Kidney (tissue), 14 donors: ENCODE measurements around the gene NFKB2. TPM values are rescaled to one million over a fixed set of nuclear protein-coding genes. Genes with fewer than 3 reads are reported as not detected.

ENCODE experiments used
- DNase-seq, 5 donors: peaks; one replicate each; pipeline ENCODE4 v3.0.0-alpha.2; 2013 to 2020
- FAIRE-seq: peaks from 2 replicates; lab custom pipeline; 2012; peaks lifted over from hg19 to GRCh38; lab: Jason Lieb, UNC
- H3K27ac ChIP-seq, 2 donors: one replicate each; pipeline ENCODE4 v1.7.0; 2013; ENCODE audit warnings: low read depth in 2 of 2, low read length in 2 of 2, inconsistent platforms in 1 of 2
- H3K27me3 ChIP-seq: one replicate; pipeline ENCODE4 v1.7.1; 2013; ENCODE audit warnings: low read length, inconsistent platforms; ENCODE audit not compliant: control insufficient read depth, insufficient read depth
- H3K36me3 ChIP-seq, 3 donors: one replicate each; pipeline versions ENCODE4 v1.7.0 to v1.7.1; 2013; ENCODE audit warnings: low read length in 3 of 3, control low read depth in 1 of 3, inconsistent platforms in 1 of 3; ENCODE audit not compliant: insufficient read depth in 3 of 3, control insufficient read depth in 2 of 3
- H3K4me1 ChIP-seq, 3 donors: one replicate each; pipeline versions ENCODE4 v1.7.0 to v1.7.1; 2013; ENCODE audit warnings: low read length in 3 of 3, inconsistent platforms in 1 of 3, low read depth in 1 of 3; ENCODE audit not compliant: control insufficient read depth in 2 of 3, insufficient read depth in 2 of 3
- H3K4me3 ChIP-seq, 3 donors: one replicate each; pipeline versions ENCODE4 v1.7.0 to v1.8.1; 2013; ENCODE audit warnings: low read length in 3 of 3, control low read depth in 1 of 3, inconsistent platforms in 1 of 3
- H3K9ac ChIP-seq, 3 donors: one replicate each; pipeline versions ENCODE4 v1.7.0 to v1.7.1; 2013; ENCODE audit warnings: low read length in 3 of 3, control low read depth in 1 of 3, inconsistent platforms in 1 of 3
- H3K9me3 ChIP-seq, 3 donors: one replicate each; pipeline versions ENCODE4 v1.7.0 to v1.7.1; 2013; ENCODE audit warnings: low read length in 3 of 3, control low read depth in 1 of 3, inconsistent platforms in 1 of 3; ENCODE audit not compliant: control insufficient read depth in 2 of 3, insufficient read depth in 1 of 3
- CTCF ChIP-seq: IDR thresholded peaks from 3 replicates; pipeline ENCODE4 v1.5.1; 2012; ENCODE audit warnings: mild to moderate bottlenecking, moderate library complexity, borderline replicate concordance; ENCODE audit not compliant: insufficient read depth; ENCODE audit errors: extremely low read depth
- intact Hi-C: fragments of 100-400 bp; cut with DNase I; formaldehyde crosslinking; loops from one replicate; pipeline ENCODE4 v1.11.1; 2022
- polyA plus RNA-seq: library from polyadenylated mRNA; stranded (reverse); fragments of 350-450 nt; fragmentation: Illumina TruSeq; extraction: RNeasy Lipid Tissue Mini Kit (QIAGEN cat#74804); gene quantifications from one replicate; pipeline ENCODE4 v1.2.3, GENCODE V29; 2014; ENCODE audit warnings: low read depth, low replicate concordance; ENCODE audit not compliant: insufficient read depth
- total RNA-seq: library from RNA; stranded (reverse); fragmentation: NEBNext Ultra II Directional; extraction: Animal tissue kit (Norgen Biotek cat#: 25700); gene quantifications from one replicate; pipeline ENCODE4 v1.2.1, GENCODE V29; 2021
- donor health status: control.
- donor health status: control.
- donor health status: control.
- donor health status: control.
- donor health status: control.
- donor health status: DM: yes; HTN: yes; CAD: no.
- donor health status: Normal renal cell carcinoma (clear cell type).

Gene NFKB2
- total and polyA plus RNA-seq, 2 donors from 2014 or later: 14.0 to 62.7 TPM

GRCh38 chr10:102368077-102368476 lies 27.4 kb upstream of the NFKB2 start:
- Histone ChIP-seq H3K27me3 (no peaks in the 10 kb centered on the region), H3K27ac (no peak overlapping the region), H3K4me1 (no peaks in the 10 kb centered on the region), H3K9me3 (peaks cover 0 to 2% (median 0%) of the 10 kb centered on the region in 3 donors), H3K9ac (no peak overlapping the region), H3K36me3 (peaks cover 24 to 76% (median 68%) of the 10 kb centered on the region in 3 donors), H3K4me3 (no peak overlapping the region)
- DNase-seq: no peak
- TF ChIP-seq CTCF: no peak
- FAIRE-seq: no peak
- intact Hi-C loops: no loop called here

- Histone ChIP-seq H3K27ac (no peak overlapping the region), H3K9ac (no peak overlapping the region), H3K4me1 (no peaks in the 10 kb centered on the region), H3K36me3 (peaks cover 22 to 73% (median 57%) of the 10 kb centered on the region in 3 donors), H3K4me3 (no peak overlapping the region), H3K9me3 (peaks cover 0 to 2% (median 0%) of the 10 kb centered on the region in 3 donors), H3K27me3 (no peaks in the 10 kb centered on the region)
- no peak for TF ChIP-seq CTCF
- intact Hi-C loops: no loop called here
- no peak for DNase-seq
- FAIRE-seq: no peak
These were observed 24.2 kb upstream of the NFKB2 start for GRCh38 chr10:102371295-102371694.

- Histone ChIP-seq H3K27ac (no peak overlapping the region), H3K4me3 (no peak overlapping the region), H3K36me3 (peaks cover 12 to 60% (median 45%) of the 10 kb centered on the region in 3 donors), H3K9ac (no peak overlapping the region), H3K27me3 (no peaks in the 10 kb centered on the region), H3K4me1 (no peaks in the 10 kb centered on the region), H3K9me3 (peaks cover 0 to 2% (median 0%) of the 10 kb centered on the region in 3 donors)
- TF ChIP-seq CTCF: no peak
- no peak for DNase-seq
- no peak for FAIRE-seq
- intact Hi-C loops: no loop called here
These were observed 20.3 kb upstream of the NFKB2 start for GRCh38 chr10:102375250-102375649.

GRCh38 chr10:102375867-102376266 lies 19.6 kb upstream of the NFKB2 start:
- no peak overlapping the region for H3K27ac ChIP-seq
- no peaks in the 10 kb centered on the region for H3K4me1 ChIP-seq
- TF ChIP-seq CTCF: no peak
- no peaks in the 10 kb centered on the region for H3K9me3 ChIP-seq
- H3K4me3 ChIP-seq: no peak overlapping the region
- FAIRE-seq (no peak), DNase-seq (no peak)
- H3K9ac ChIP-seq: no peak overlapping the region
- no peaks in the 10 kb centered on the region for H3K27me3 ChIP-seq
- intact Hi-C loops: no loop called here
- peaks cover 6 to 58% (median 42%) of the 10 kb centered on the region in 3 donors for H3K36me3 ChIP-seq
